Retinal pigment epithelial cell (primary cell): Measurements from ENCODE around the gene ZNF235.
"Not testable (repeated sequence)": the region's sequence is repeated elsewhere in the genome, so short reads cannot be mapped to it uniquely, and the experiment has no call there.

Experiments used
- DNase-seq: peaks from one replicate; pipeline ENCODE4 v3.0.0-alpha.2; 2010; ENCODE audit warnings: low read depth
- H3K4me3 ChIP-seq: 2 replicates; pipeline ENCODE4 v1.5.1; 2011; ENCODE audit warnings: mild to moderate bottlenecking, low read length, control low read depth, moderate library complexity
- CTCF ChIP-seq: conservative IDR thresholded peaks from 2 replicates; pipeline ENCODE4 v1.5.1; 2011; ENCODE audit warnings: low read depth, low read length, control low read depth, inconsistent platforms

Gene ZNF235

GRCh38 chr19:44258136-44258535 is 46.7 kb downstream of the ZNF235 start:
- DNase-seq = no peak
- no peak overlapping the region for H3K4me3 ChIP-seq
- TF ChIP-seq CTCF = no peak

DNA sequence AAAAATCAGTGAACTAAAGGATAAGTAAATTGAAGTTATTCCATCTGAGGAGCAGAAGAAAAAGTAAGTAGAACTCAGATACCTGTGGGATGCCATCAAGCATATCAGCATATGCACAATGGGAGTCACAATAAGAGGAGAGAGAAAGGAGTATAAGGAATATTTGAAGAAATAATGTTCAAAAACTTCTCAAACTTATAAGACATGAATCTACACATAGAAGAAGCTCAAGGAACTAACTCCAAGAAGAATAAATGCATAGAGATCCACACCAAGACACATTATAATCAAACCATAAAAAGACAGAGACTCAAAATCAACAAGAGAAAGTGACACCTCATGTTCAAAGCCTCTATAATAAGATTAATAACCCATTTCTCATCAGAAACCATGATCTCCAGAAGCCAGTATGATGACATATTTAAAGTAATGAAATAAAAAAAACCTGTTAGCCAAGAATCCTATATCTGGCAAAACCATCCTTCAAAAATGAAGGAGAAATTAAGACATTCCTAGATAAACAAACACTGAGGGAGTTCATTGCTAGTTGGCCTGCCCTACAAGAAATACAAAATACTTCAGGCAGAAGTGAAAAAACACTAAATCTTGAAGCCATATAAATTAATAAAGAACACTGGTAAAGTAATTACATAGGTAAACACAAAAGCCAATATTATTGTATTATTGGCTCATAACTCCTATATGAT is 49.0 kb downstream of the ZNF235 start:
- DNase-seq = no peak
- no peak for TF ChIP-seq CTCF
- H3K4me3 ChIP-seq = no peak overlapping the region

- no peak for DNase-seq
- no peak for TF ChIP-seq CTCF
- H3K4me3 ChIP-seq = no peak overlapping the region
Observed at GRCh38 chr19:44254496-44254895, 50.3 kb downstream of the ZNF235 start.

GRCh38 chr19:44253392-44253791 is 51.4 kb downstream of the ZNF235 start:
- DNase-seq, H3K4me3 ChIP-seq: not testable (repeated sequence)

- DNase-seq, H3K4me3 ChIP-seq: not testable (repeated sequence)
Observed at GRCh38 chr19:44252332-44252731, 52.5 kb downstream of the ZNF235 start.

GRCh38 chr19:44236384-44236783 is 68.4 kb downstream of the ZNF235 start:
- no peak for TF ChIP-seq CTCF
- H3K4me3 ChIP-seq = no peak overlapping the region

More at GRCh38 chr19:44236384-44236783, 68.4 kb downstream of the ZNF235 start:
- no peak for DNase-seq
